ENCODE data around the gene XRCC5. TPM values are rescaled to one million over a fixed set of nuclear protein-coding genes. Genes with fewer than 3 reads are reported as not detected.

Gene XRCC5
- total RNA-seq, 4 donors from 2014 or later = 131 to 157 (median 141) TPM

DNA sequence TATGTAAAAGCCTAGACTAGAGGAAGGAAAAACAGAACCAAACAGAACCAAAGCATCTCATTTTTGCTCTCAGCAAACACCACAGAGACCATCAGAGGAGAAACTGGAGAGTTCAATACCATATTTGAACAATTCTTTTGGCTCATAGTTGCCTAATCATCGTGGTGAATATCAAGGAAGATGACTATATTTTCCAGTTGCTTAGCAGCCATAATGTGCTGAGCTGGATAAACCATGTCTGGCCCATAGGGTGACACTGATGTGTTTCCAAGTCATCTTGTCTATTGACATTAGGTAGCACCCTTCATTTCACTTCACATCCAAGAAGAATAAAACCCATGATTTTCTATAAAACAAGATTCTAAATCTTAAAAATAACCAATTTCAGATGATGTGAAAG lies 5.9 kb upstream of the XRCC5 start:
- no peak for ATAC-seq
- H3K27ac ChIP-seq = no peak overlapping the region
- H3K9me3 ChIP-seq = no peaks in the 10 kb centered on the region
- no peak for TF ChIP-seq POLR2A (IDR thresholded peaks at IDR 0.05)
- TF ChIP-seq, protein P1, sequence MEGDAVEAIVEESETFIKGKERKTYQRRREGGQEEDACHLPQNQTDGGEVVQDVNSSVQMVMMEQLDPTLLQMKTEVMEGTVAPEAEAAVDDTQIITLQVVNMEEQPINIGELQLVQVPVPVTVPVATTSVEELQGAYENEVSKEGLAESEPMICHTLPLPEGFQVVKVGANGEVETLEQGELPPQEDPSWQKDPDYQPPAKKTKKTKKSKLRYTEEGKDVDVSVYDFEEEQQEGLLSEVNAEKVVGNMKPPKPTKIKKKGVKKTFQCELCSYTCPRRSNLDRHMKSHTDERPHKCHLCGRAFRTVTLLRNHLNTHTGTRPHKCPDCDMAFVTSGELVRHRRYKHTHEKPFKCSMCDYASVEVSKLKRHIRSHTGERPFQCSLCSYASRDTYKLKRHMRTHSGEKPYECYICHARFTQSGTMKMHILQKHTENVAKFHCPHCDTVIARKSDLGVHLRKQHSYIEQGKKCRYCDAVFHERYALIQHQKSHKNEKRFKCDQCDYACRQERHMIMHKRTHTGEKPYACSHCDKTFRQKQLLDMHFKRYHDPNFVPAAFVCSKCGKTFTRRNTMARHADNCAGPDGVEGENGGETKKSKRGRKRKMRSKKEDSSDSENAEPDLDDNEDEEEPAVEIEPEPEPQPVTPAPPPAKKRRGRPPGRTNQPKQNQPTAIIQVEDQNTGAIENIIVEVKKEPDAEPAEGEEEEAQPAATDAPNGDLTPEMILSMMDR (IDR thresholded peaks at IDR 0.05 in 4 of 5, conservative IDR thresholded peaks at IDR 0.05 in 1 of 5) = no peak
- no peak for DNase-seq
- no peak overlapping the region for H3K4me3 ChIP-seq
- intact Hi-C loops (cut with DNase I; ENCODE audit: low total_unique reads) (no loop called here), in situ Hi-C loops (cut with MboI; ENCODE audit: low sequenced_read_pairs in 4 of 4) (loop anchor here in 3 of 4 donors (25.0 kb wide), 1 partner anchor 309 kb away; the partner anchor contains the start of gene SMARCAL1 (in 3 of the 3))
- peaks cover 0 to 4% (median 2%) of the 10 kb centered on the region in 3 donors for H3K27me3 ChIP-seq
- H3K36me3 ChIP-seq = no peaks in the 10 kb centered on the region
- no peaks in the 10 kb centered on the region for H3K4me1 ChIP-seq

DNA sequence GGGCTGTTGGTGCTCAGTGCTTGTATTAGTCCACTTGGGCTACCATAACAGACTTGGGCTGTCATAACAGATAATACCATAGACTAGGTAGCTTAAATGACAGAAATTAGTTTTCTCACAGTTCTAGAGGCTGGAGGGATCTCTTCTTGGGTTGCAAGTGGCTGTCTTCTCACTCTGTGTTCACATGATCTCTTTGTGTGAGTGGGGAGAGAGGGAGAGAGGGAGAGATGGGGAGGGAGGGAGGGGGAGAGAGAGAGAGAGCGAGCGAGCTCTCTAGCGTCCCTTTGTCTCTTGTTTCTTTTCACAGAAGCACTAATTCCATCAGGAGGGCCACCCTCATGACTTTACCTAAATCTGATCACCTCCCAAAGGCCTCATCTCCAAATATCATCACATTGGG lies 4.5 kb upstream of the XRCC5 start:
- DNase-seq (no peak), ATAC-seq (no peak)
- Histone ChIP-seq H3K27me3 (peaks cover 0 to 6% (median 2%) of the 10 kb centered on the region in 3 donors), H3K9me3 (no peaks in the 10 kb centered on the region), H3K4me3 (no peak overlapping the region), H3K4me1 (peaks cover 3 to 4% of the 10 kb centered on the region in 2 donors), H3K27ac (no peak overlapping the region), H3K36me3 (no peaks in the 10 kb centered on the region)
- TF ChIP-seq POLR2A (IDR thresholded peaks at IDR 0.05) = no peak
- TF ChIP-seq, protein P1 (IDR thresholded peaks at IDR 0.05 in 4 of 5, conservative IDR thresholded peaks at IDR 0.05 in 1 of 5) = no peak
- in situ Hi-C loops (cut with MboI; ENCODE audit: low sequenced_read_pairs in 4 of 4) = loop anchor here in 3 of 4 donors (25.0 kb wide), 1 partner anchor 308 kb away; the partner anchor contains the start of gene SMARCAL1 (in 3 of the 3)
- intact Hi-C loops (cut with DNase I; ENCODE audit: low total_unique reads) = no loop called here

DNA sequence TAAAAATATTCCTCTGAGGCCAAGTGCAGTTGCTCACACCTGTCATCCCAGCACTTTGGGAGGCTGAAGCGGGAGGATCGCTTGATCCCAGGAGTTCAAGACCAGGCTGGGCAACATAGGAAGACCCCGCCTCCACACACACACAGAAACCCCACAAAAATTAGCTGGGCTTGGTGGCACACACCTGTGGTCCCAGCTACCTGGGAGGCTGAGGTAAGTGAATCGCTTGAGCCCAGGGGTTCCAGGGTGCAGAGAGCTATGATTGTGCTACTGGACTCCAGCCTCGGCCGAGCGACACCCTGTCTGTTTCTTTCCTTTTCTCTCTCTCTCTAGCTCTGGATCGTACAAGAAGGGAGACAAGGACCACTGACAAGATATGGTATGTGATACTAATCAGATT lies 1.8 kb upstream of the XRCC5 start:
- in situ Hi-C loops (cut with MboI; ENCODE audit: low sequenced_read_pairs in 4 of 4) = loop anchor here in 3 of 4 donors (25.0 kb wide), 1 partner anchor 305 kb away; the partner anchor contains the start of gene SMARCAL1 (in 3 of the 3)
- Histone ChIP-seq H3K27me3 (peaks cover 0 to 6% (median 2%) of the 10 kb centered on the region in 3 donors), H3K4me1 (peaks cover 16 to 18% of the 10 kb centered on the region in 2 donors), H3K36me3 (peaks cover 0 to 16% of the 10 kb centered on the region in 2 donors), H3K4me3 (no peak overlapping the region), H3K9me3 (no peaks in the 10 kb centered on the region), H3K27ac (no peak overlapping the region)
- no peak for TF ChIP-seq POLR2A (IDR thresholded peaks at IDR 0.05)
- TF ChIP-seq, protein P1 (IDR thresholded peaks at IDR 0.05 in 4 of 5, conservative IDR thresholded peaks at IDR 0.05 in 1 of 5) = no peak
- DNase-seq (no peak), ATAC-seq (no peak)
- intact Hi-C loops (cut with DNase I; ENCODE audit: low total_unique reads) = no loop called here

DNA sequence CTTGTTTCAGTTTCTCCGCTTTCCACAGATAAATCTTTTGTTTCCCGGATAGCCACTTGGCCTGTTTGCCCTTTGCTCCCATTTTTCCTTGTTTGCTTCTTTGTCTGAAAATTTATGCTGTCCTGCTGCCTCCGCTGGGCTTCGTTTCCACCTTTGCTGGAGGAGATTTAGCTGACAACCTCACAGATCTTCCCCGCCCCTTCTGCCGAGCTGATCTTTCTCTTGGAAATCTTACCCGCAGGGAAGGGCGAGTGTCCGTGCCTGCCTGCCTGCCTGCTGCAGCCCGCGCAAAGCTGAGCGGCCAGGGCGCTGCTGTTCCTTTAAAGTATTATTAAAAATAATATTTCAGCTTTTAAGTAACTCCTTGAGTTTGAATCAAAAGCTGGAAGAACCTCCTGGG lies 1.4 kb upstream of the XRCC5 start:
- TF ChIP-seq POLR2A (IDR thresholded peaks at IDR 0.05) = no peak
- TF ChIP-seq, protein P1 (IDR thresholded peaks at IDR 0.05 in 4 of 5, conservative IDR thresholded peaks at IDR 0.05 in 1 of 5) = no peak
- intact Hi-C loops (cut with DNase I; ENCODE audit: low total_unique reads) (no loop called here), in situ Hi-C loops (cut with MboI; ENCODE audit: low sequenced_read_pairs in 4 of 4) (loop anchor here in 3 of 4 donors (25.0 kb wide), 1 partner anchor 305 kb away; the partner anchor contains the start of gene SMARCAL1 (in 3 of the 3))
- Histone ChIP-seq H3K4me3 (no peak overlapping the region), H3K27ac (no peak overlapping the region), H3K4me1 (peaks cover 16 to 18% of the 10 kb centered on the region in 2 donors), H3K9me3 (no peaks in the 10 kb centered on the region), H3K36me3 (peaks cover 0 to 20% of the 10 kb centered on the region in 2 donors), H3K27me3 (peaks cover 0 to 6% (median 2%) of the 10 kb centered on the region in 3 donors)
- no peak for ATAC-seq
- DNase-seq = no peak
